ENCODE results near the gene NOL9.

- TF ChIP-seq CTCF (IDR thresholded peaks at IDR 0.05; ENCODE audit: insufficient read depth, low read length) (no peak), POLR2AphosphoS5 (IDR thresholded peaks at IDR 0.05; ENCODE audit: low read depth) (no peak), REST (IDR thresholded peaks at IDR 0.05; ENCODE audit: insufficient replicate concordance, low read depth) (no peak), SPI1 (IDR thresholded peaks at IDR 0.05; ENCODE audit: borderline replicate concordance, low read depth) (no peak), GABPA (IDR thresholded peaks at IDR 0.05; ENCODE audit: low read depth) (no peak)
These were observed 35.7 kb upstream of the NOL9 start for GRCh38 chr1:6590046-6590445.
